ENCODE measurements around the gene CD2AP.

The CD2AP gene

GRCh38 chr6:47653706-47654105, 176.1 kb downstream of the CD2AP start:
- TF ChIP-seq CTCF (IDR thresholded peaks at IDR 0.05): no peak

GRCh38 chr6:47654255-47654654, 176.7 kb downstream of the CD2AP start:
- no peak for TF ChIP-seq CTCF (IDR thresholded peaks at IDR 0.05)

GRCh38 chr6:47655719-47656595, 178.4 kb downstream of the CD2AP start:
- no peak for TF ChIP-seq CTCF (IDR thresholded peaks at IDR 0.05)

- no peak for TF ChIP-seq CTCF (IDR thresholded peaks at IDR 0.05)
These were observed 184.4 kb downstream of the CD2AP start for GRCh38 chr6:47661960-47662359.

- TF ChIP-seq CTCF (IDR thresholded peaks at IDR 0.05): no peak
These were observed 186.1 kb downstream of the CD2AP start for GRCh38 chr6:47663462-47664216.

- TF ChIP-seq CTCF (IDR thresholded peaks at IDR 0.05): no peak
These were observed 187.5 kb downstream of the CD2AP start for GRCh38 chr6:47665112-47665511.

- no peak for TF ChIP-seq CTCF (IDR thresholded peaks at IDR 0.05)
These were observed 192.3 kb downstream of the CD2AP start for GRCh38 chr6:47669684-47670513.

All from LNCAP (cell line).